Fibroblast of skin of right quadriceps (primary cell): Measurements from ENCODE around the gene TTC7B.

Experiments used
- DNase-seq: peaks from one replicate; pipeline ENCODE4 v3.0.0-alpha.2; 2013

Gene TTC7B

GRCh38 chr14:90773196-90773486 lies 43.1 kb downstream of the TTC7B start:
- no peak for DNase-seq

GRCh38 chr14:90767899-90768298 lies 48.3 kb downstream of the TTC7B start:
- no peak for DNase-seq

DNA sequence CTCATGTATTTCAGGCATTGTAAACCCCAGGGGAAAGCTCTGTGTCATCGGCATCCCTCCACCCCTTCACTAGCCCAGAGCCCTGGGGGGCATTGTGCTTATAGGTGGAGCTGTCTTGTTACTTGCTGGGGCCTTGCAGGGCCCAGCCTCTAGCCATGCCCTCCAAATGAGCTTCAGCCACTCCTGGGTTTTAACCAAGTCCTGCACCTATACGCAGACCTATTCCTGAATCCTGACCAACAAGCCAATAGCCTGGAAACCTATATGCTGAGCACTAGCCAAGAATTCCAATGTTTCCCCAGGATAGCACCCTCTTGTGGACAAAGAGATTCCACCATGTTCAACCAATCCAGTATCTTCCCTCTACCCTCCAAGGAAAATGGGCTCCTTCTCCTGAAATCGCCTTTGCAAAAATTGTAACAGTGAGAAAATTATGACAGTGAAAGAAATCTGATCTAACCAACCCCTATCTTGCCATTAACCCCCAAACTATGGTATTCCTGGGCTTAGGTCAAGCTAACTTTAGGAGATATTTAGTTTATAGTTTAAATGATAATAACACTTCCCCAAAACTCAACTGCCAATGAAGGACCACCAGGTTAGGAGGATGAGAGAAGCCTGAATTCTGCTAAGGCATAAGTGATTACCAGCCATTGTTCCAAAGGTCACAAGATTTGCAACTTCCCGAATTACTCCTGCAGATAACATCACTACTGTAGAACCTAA lies 55.5 kb downstream of the TTC7B start:
- peak; percentile 20 for DNase-seq

GRCh38 chr14:90760078-90760444 lies 56.2 kb downstream of the TTC7B start:
- DNase-seq: no peak

DNA sequence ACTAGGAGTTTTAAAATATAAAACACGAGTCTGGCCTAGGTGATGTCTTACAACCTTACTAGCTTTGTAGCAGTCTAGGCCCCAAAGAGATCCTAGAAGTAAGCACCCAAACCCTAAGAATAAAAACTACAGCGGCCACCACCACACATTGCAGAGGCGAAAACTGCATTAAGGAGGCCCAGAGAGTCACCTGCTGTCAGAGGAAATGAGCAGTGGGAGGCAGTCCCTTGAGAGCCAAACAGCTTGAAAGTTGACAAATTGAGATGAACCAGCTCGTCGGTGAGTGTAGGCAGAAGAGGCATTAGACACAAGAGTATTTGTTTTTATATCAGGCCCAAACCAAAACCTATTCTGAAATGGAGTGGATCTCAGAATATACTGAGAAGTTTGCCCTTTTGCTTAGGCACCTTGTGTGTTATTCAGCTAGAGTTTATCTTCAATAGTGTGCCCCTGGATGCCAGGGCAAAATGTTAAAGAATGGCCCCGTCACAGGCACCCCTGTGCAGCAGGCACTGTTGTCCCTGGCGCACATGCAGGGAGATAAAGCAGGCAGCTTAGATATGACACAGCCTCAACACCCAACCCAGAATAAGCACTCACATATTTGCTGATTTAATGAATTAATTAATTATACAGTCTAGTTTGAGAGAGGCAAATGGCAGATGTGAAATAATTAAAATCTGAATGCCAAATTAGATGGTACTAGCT lies 56.7 kb downstream of the TTC7B start:
- no peak for DNase-seq

DNA sequence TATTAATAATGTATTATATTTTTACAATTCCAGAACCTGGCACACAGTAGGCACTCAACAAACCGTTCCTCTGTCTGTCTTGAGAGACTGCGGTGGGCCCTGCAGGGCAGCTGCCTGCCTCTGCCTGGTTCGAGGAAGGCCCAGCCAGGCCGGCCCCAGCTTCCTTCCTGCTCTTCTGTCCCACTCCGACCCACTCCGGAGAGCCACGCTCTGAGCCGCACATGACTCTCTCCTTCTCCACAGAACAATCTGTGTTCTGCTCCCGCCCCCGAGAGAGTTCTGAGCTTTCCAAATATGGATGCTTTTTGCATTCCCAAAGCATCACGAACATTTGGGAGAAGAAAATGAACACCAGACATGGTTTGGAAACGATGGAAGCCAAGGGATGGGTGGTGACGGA lies 57.3 kb downstream of the TTC7B start:
- peak; percentile 69 for DNase-seq

GRCh38 chr14:90758028-90758889 lies 58.0 kb downstream of the TTC7B start:
- peak; percentile 88 for DNase-seq

DNA sequence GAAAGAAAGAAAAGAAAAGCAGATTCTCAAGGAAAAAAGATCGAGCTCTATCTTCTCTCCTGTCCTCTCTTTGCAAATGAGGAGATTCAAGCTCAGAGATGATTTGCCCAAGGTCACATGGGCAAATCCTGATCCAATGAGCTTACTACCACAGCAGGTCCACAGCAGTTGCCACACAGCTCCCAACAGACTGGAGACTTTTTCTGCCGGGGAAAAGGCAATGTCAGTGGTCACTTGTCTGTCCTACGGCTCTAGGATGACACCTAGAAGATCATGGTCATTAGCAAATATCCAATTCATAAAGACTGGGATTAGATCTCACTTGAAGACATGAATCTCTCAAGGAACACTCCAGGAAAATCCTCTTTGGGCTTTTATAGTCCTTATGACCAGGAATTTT lies 58.8 kb downstream of the TTC7B start:
- DNase-seq: no peak

GRCh38 chr14:90756755-90757345 lies 59.4 kb downstream of the TTC7B start:
- DNase-seq: no peak

GRCh38 chr14:90755661-90756304 lies 60.4 kb downstream of the TTC7B start:
- peak; percentile 17 for DNase-seq

- no peak for DNase-seq
Measured at GRCh38 chr14:90753456-90754005, 62.7 kb downstream of the TTC7B start.

DNA sequence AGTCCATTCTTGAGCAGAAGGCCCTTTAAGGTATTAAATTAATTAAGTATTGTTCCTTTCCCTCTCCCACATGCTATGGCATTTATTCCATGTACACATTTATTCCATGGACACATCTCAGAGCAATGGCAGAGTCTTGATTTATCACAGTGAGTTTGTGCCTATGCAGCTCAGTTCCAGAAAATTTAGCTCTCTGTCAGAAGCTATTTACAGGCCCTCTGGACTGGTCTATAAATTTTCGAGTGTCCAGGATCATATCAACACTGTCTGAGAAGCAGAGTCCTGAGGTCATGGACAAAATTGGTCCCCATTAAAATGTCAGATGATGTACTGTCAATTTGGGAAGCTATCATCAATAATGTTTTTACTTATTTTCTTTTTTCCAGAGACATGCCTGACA lies 65.5 kb downstream of the TTC7B start:
- no peak for DNase-seq

- DNase-seq: no peak
Measured at GRCh38 chr14:90750191-90750590, 66.0 kb downstream of the TTC7B start.

- no peak for DNase-seq
Measured at GRCh38 chr14:90747909-90748308, 68.3 kb downstream of the TTC7B start.

DNA sequence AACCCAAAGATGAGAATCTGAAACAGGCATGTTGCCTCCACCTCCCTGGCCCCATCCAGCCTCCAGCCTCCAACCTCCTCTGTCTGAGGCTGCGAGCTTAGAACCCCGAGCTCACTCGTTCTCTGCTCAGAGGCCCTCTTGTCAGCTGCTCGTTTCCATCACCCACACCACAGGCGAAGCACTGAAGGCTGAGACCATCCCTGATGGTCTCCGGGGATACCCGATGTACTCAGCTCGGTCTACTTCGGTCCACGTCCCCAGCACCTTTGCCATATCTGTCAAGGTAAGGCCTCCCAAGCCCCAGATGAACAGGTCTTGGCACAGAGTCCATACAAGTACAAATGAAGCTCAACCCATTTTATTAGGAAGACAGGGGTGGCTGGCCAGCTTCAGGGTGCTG lies 72.4 kb downstream of the TTC7B start:
- DNase-seq: no peak

GRCh38 chr14:90743425-90743824 lies 72.8 kb downstream of the TTC7B start:
- DNase-seq: no peak

DNA sequence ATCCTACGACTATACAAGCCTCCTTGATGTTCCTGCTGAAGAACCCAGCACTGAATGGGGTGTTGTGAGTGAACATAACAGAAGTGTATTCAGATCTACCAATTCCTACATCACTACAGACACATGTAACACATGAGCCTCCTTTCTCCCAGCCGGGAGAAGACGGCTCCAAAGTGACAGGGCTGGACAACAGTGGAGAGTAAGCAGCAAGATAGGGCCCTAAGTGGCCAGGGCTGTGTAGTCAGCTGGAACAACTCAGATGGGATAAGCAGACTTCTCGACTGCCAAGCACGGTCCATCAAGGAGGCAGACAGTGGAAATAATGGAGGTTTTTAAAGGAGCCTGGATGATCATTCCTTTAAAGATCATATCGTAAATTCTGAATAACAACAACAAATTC lies 73.5 kb downstream of the TTC7B start:
- no peak for DNase-seq

GRCh38 chr14:90742252-90742651 lies 74.0 kb downstream of the TTC7B start:
- DNase-seq: no peak

GRCh38 chr14:90741682-90741946 lies 74.6 kb downstream of the TTC7B start:
- no peak for DNase-seq

GRCh38 chr14:90740946-90741681 lies 75.1 kb downstream of the TTC7B start:
- no peak for DNase-seq

DNA sequence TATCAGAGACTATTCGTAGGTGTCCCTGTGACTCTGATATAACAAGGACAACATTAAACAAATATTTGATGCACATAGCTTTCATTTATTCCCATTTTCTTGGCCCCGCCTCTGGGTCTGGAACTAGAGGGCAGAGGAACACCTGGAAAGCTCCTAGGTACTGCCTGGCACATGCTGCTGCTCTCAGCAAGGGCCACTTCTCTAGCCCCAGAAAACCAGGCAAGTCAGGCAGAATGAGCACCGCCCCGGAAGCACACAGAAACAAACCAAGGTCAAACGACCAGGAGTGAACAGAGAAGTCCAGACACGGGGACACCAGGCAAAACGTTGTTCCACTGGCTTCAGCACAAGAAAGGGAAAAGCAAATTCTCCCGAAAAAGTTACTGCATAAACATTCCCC lies 76.1 kb downstream of the TTC7B start:
- no peak for DNase-seq

- no peak for DNase-seq
Measured at GRCh38 chr14:90739318-90740068, 76.7 kb downstream of the TTC7B start.
